GM23338 (cell line): Measurements from ENCODE around the gene MSL3B.

Experiments
- ATAC-seq: fragments of 200-7000 bp; cut with Tn5 transposase; 3 replicates; pipeline ENCODE4 v1.9.1; 2020
- DNase-seq: peaks from one replicate; pipeline ENCODE4 v3.0.0-alpha.2; 2015; ENCODE audit warnings: low spot score
- H2AFZ ChIP-seq: fragments of 200-600 bp; sonication (generic); 2 replicates; pipeline ENCODE4 v1.8.0; 2016; ENCODE audit warnings: antibody characterized with exemption, mild to moderate bottlenecking, moderate library complexity
- H3F3A ChIP-seq: fragments of 200-600 bp; sonication (generic); replicated peaks from 2 replicates; pipeline ENCODE4 v1.8.0; 2017; ENCODE audit warnings: antibody characterized with exemption, mixed run types, low read depth
- H3K27ac ChIP-seq: fragments of 200-600 bp; sonication (generic); 2 replicates; pipeline ENCODE4 v1.6.1; 2016; ENCODE audit warnings: low read depth
- H3K27me3 ChIP-seq: fragments of 200-600 bp; sonication (generic); 2 replicates; pipeline ENCODE4 v1.8.0; 2016; ENCODE audit warnings: mild to moderate bottlenecking, mixed run types, moderate library complexity; ENCODE audit not compliant: insufficient read depth
- H3K36me3 ChIP-seq: fragments of 200-600 bp; sonication (generic); 2 replicates; pipeline ENCODE4 v1.8.0; 2016; ENCODE audit warnings: mild to moderate bottlenecking; ENCODE audit not compliant: insufficient read depth
- H3K4me1 ChIP-seq: fragments of 200-600 bp; sonication (generic); 2 replicates; pipeline ENCODE4 v1.8.0; 2016; ENCODE audit warnings: mild to moderate bottlenecking, moderate library complexity; ENCODE audit not compliant: insufficient read depth
- H3K4me2 ChIP-seq: fragments of 200-600 bp; sonication (generic); 2 replicates; pipeline ENCODE4 v1.7.1; 2017; ENCODE audit warnings: mixed run types
- H3K4me3 ChIP-seq: fragments of 200-600 bp; sonication (generic); 2 replicates; pipeline ENCODE4 v1.6.1; 2016; ENCODE audit warnings: mixed run types
- H3K79me2 ChIP-seq: fragments of 200-600 bp; sonication (generic); replicated peaks from 2 replicates; pipeline ENCODE4 v1.8.0; 2017; ENCODE audit warnings: mild to moderate bottlenecking; ENCODE audit not compliant: insufficient read depth
- H3K9me2 ChIP-seq: fragments of 200-600 bp; sonication (generic); 2 replicates; pipeline ENCODE4 v1.8.0; 2017; ENCODE audit not compliant: insufficient read depth
- H4K20me1 ChIP-seq: fragments of 200-600 bp; sonication (generic); replicated peaks from 2 replicates; pipeline ENCODE4 v1.8.0; 2017; ENCODE audit warnings: mild to moderate bottlenecking; ENCODE audit not compliant: insufficient read depth
- H3K27ac Mint-ChIP-seq: 2 replicates; pipeline ENCODE4 v1.8.0; 2020; ENCODE audit warnings: inconsistent platforms, mild to moderate bottlenecking, moderate library complexity, mixed read lengths
- H3K27me3 Mint-ChIP-seq: 3 replicates; pipeline ENCODE4 v1.8.0; 2022; ENCODE audit warnings: low read depth, mild to moderate bottlenecking, moderate library complexity, mixed read lengths, inconsistent platforms; ENCODE audit not compliant: insufficient read depth, poor library complexity
- H3K36me3 Mint-ChIP-seq: 3 replicates; pipeline ENCODE4 v1.8.0; 2021; ENCODE audit warnings: low read depth, mild to moderate bottlenecking, inconsistent platforms, moderate library complexity, mixed read lengths
- H3K4me1 Mint-ChIP-seq: 3 replicates; pipeline ENCODE4 v1.8.0; 2020; ENCODE audit warnings: mild to moderate bottlenecking, inconsistent platforms, mixed read lengths
- H3K4me3 Mint-ChIP-seq: 3 replicates; pipeline ENCODE4 v1.8.0; 2021; ENCODE audit warnings: moderate library complexity, mild to moderate bottlenecking, inconsistent platforms, mixed read lengths
- H3K9me3 Mint-ChIP-seq: 3 replicates; pipeline ENCODE4 v1.8.0; 2020; ENCODE audit warnings: moderate library complexity, mild to moderate bottlenecking, inconsistent platforms, mixed read lengths
- EZH2 ChIP-seq: fragments of 200-600 bp; sonication (generic); IDR thresholded peaks from one replicate; pipeline ENCODE4 v1.8.0; 2017; ENCODE audit warnings: antibody characterized with exemption, mild to moderate bottlenecking, low read depth; ENCODE audit not compliant: unreplicated experiment
- JUNB ChIP-seq: IDR thresholded peaks from one replicate; pipeline ENCODE4 v1.6.1; 2016; ENCODE audit warnings: antibody characterized with exemption; ENCODE audit not compliant: unreplicated experiment
- NANOG ChIP-seq: IDR thresholded peaks from 2 replicates; pipeline ENCODE4 v1.6.1; 2016; ENCODE audit warnings: antibody characterized with exemption, borderline replicate concordance
- POLR2AphosphoS5 ChIP-seq: IDR thresholded peaks from 2 replicates; pipeline ENCODE4 v1.6.1; 2016; ENCODE audit warnings: antibody characterized with exemption, low read depth
- ZNF114 ChIP-seq: fragments of 250-450 bp; sonication (Bioruptor Pico); IDR thresholded peaks from 2 replicates; pipeline ENCODE4 v1.5.0; 2020; ENCODE audit warnings: mild to moderate bottlenecking, moderate library complexity
- ZNF331 ChIP-seq: fragments of 250-450 bp; sonication (Bioruptor Pico); IDR thresholded peaks from 2 replicates; pipeline ENCODE4 v1.5.0; 2020; ENCODE audit warnings: low read depth, mild to moderate bottlenecking, moderate library complexity
- TF ChIP-seq, protein P1 (sequence below): IDR thresholded peaks from one replicate; pipeline ENCODE4 v1.6.1; 2018; ENCODE audit warnings: antibody characterized with exemption; ENCODE audit not compliant: unreplicated experiment
- TF ChIP-seq, protein P2 (sequence below), 2 experiments: fragments of 200-600 bp in 1 of 2; sonication (generic) in 1 of 2; conservative IDR thresholded peaks; 2 replicates each; pipeline versions ENCODE4 v1.5.1 to v1.6.1; 2016 to 2017; ENCODE audit warnings: antibody characterized with exemption in 2 of 2, low read depth in 2 of 2, mild to moderate bottlenecking in 2 of 2, moderate library complexity in 1 of 2

Gene MSL3B

DNA sequence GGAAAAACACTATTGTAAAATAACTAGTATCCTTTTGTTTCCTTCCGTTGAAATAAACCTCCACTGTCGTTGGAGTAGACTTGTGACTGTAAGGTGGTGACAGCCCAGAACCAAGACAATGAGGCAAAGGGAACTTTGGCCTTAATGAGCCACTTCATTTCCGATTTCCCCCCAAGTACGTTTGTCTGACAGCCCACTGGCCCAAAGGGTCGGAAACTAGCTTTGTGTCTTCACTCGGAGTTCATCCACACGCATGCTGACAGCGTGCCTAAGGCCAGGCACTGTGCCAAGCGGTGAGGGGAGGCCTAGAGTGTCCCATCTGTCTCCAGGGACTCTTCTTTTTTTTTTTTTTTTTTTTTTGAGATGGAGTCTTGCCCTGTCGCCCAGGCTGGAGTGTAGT lies 34.8 kb downstream of the MSL3B start (continued):
- TF ChIP-seq, protein P1, sequence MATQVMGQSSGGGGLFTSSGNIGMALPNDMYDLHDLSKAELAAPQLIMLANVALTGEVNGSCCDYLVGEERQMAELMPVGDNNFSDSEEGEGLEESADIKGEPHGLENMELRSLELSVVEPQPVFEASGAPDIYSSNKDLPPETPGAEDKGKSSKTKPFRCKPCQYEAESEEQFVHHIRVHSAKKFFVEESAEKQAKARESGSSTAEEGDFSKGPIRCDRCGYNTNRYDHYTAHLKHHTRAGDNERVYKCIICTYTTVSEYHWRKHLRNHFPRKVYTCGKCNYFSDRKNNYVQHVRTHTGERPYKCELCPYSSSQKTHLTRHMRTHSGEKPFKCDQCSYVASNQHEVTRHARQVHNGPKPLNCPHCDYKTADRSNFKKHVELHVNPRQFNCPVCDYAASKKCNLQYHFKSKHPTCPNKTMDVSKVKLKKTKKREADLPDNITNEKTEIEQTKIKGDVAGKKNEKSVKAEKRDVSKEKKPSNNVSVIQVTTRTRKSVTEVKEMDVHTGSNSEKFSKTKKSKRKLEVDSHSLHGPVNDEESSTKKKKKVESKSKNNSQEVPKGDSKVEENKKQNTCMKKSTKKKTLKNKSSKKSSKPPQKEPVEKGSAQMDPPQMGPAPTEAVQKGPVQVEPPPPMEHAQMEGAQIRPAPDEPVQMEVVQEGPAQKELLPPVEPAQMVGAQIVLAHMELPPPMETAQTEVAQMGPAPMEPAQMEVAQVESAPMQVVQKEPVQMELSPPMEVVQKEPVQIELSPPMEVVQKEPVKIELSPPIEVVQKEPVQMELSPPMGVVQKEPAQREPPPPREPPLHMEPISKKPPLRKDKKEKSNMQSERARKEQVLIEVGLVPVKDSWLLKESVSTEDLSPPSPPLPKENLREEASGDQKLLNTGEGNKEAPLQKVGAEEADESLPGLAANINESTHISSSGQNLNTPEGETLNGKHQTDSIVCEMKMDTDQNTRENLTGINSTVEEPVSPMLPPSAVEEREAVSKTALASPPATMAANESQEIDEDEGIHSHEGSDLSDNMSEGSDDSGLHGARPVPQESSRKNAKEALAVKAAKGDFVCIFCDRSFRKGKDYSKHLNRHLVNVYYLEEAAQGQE, result no peak
- TF ChIP-seq JUNB, result no peak

DNA sequence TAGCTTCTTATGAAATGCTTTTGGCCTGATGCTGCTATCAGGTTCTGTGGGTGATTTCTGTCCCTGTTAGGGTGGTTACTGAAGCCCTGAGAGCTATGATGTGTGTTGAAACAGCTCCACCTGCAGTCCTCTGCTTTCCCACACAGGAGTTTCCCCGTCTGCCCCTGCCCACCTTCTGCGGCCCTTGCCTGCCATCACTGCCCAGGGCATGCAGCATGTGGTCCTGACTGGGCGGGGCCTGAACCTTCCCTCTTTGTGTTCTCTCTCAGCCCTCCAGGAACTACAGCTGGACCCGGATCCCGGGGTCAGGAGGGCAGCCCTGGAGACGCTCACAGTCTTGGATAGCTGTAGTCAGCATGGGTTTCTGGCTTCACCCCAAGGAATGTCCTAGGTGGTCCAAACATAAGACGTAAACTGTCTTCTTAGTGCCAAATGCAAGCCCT lies 35.3 kb downstream of the MSL3B start:
- Histone ChIP-seq H3K4me3 (no peak overlapping the region), H2AFZ (no peak overlapping the region), H3K36me3 (peaks cover 24% of the 10 kb centered on the region), H3K9me2 (no peaks in the 10 kb centered on the region), H3K79me2 (peaks cover 19% of the 10 kb centered on the region), H3K27ac (no peak overlapping the region; the same call in 1 of the 2 replicates), H3K4me2 (no peak overlapping the region), H3K4me1 (no peaks in the 10 kb centered on the region), H3K27me3 (no peaks in the 10 kb centered on the region), H3F3A (peaks cover 7% of the 10 kb centered on the region; the same call in 1 of the 2 replicates), H4K20me1 (peaks cover 18% of the 10 kb centered on the region)
- H3K4me3 Mint-ChIP-seq, result no peak overlapping the region
- H3K27me3 Mint-ChIP-seq, result peaks cover 5% of the 10 kb centered on the region
- DNase-seq (peak; percentile 87), ATAC-seq (peak; percentile 94)
- peaks cover 3% of the 10 kb centered on the region; the same call in 2 of the 3 replicates for H3K4me1 Mint-ChIP-seq
- no peak overlapping the region; the same call in 1 of the 2 replicates for H3K27ac Mint-ChIP-seq
- peaks cover 39% of the 10 kb centered on the region for H3K36me3 Mint-ChIP-seq
- no peak for TF ChIP-seq NANOG
- TF ChIP-seq, protein P2, sequence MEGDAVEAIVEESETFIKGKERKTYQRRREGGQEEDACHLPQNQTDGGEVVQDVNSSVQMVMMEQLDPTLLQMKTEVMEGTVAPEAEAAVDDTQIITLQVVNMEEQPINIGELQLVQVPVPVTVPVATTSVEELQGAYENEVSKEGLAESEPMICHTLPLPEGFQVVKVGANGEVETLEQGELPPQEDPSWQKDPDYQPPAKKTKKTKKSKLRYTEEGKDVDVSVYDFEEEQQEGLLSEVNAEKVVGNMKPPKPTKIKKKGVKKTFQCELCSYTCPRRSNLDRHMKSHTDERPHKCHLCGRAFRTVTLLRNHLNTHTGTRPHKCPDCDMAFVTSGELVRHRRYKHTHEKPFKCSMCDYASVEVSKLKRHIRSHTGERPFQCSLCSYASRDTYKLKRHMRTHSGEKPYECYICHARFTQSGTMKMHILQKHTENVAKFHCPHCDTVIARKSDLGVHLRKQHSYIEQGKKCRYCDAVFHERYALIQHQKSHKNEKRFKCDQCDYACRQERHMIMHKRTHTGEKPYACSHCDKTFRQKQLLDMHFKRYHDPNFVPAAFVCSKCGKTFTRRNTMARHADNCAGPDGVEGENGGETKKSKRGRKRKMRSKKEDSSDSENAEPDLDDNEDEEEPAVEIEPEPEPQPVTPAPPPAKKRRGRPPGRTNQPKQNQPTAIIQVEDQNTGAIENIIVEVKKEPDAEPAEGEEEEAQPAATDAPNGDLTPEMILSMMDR (conservative IDR thresholded peaks at IDR 0.05; ENCODE audit: low read depth in 2 of 2), result peak; percentile 45 to 82
- peak; percentile 31; the same call in 1 of the 2 replicates for TF ChIP-seq POLR2AphosphoS5
- no peaks in the 10 kb centered on the region for H3K9me3 Mint-ChIP-seq

DNA sequence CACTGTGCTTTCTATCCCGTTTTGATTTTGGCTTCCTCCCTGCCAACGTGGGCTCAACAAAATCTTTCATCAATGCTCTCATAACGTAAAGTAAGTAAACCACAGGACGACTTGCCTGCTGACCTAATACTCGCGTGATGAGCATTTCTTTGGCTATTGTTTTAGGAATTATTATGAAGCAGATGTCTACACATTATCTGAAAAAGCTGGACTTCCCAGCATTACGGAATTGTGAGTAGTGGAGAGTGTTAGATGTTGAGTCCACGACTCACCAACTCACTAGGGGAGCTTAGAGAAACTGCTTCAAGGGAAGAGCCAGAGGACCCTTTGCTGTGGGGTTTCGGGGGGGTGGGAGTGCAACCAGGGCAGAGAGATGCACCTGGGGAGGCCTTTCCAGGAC lies 35.8 kb downstream of the MSL3B start:
- H3K27ac ChIP-seq, result no peak overlapping the region
- H3K9me3 Mint-ChIP-seq, result no peaks in the 10 kb centered on the region
- no peak for TF ChIP-seq EZH2
- TF ChIP-seq, protein P1, result no peak
- TF ChIP-seq POLR2AphosphoS5, result no peak
- no peak for TF ChIP-seq ZNF114
- TF ChIP-seq ZNF331 (CRISPR knock-in tag), result no peak

More for the DNA sequence above, 35.8 kb downstream of the MSL3B start:
- Histone ChIP-seq H3K9me2 (no peaks in the 10 kb centered on the region), H3K4me2 (no peak overlapping the region), H3K4me1 (no peaks in the 10 kb centered on the region), H3K36me3 (peaks cover 20% of the 10 kb centered on the region), H2AFZ (no peak overlapping the region), H3F3A (peaks cover 7% of the 10 kb centered on the region; the same call in 1 of the 2 replicates), H3K27me3 (no peaks in the 10 kb centered on the region), H4K20me1 (peaks cover 13% of the 10 kb centered on the region), H3K79me2 (peaks cover 15% of the 10 kb centered on the region), H3K4me3 (no peak overlapping the region)
- DNase-seq (no peak), ATAC-seq (no peak)
- peaks cover 5% of the 10 kb centered on the region for H3K27me3 Mint-ChIP-seq
- peaks cover 34% of the 10 kb centered on the region for H3K36me3 Mint-ChIP-seq
- peaks cover 3% of the 10 kb centered on the region; the same call in 2 of the 3 replicates for H3K4me1 Mint-ChIP-seq
- no peak overlapping the region for H3K27ac Mint-ChIP-seq
- H3K4me3 Mint-ChIP-seq, result no peak overlapping the region
